SK-N-SH (cell line): Measurements from ENCODE around the gene ATIC. TPM values are rescaled to one million over a fixed set of nuclear protein-coding genes. Genes with fewer than 3 reads are reported as not detected.

Experiments used
- CTCF ChIA-PET: fragments of 300-600, 350-600 bp; formaldehyde crosslinking; extraction: SDS; loops from one replicate; lab custom pipeline; 2021; lab: Yijun Ruan, JAX
- POLR2A ChIA-PET: fragments of 350-600 bp; sonication (Branson Sonifier 250); formaldehyde crosslinking; extraction: SDS; loops from one replicate; lab custom pipeline; 2020; ENCODE audit warnings: antibody characterized with exemption, inconsistent platforms; lab: Yijun Ruan, JAX
- DNase-seq: peaks from one replicate; pipeline ENCODE4 v3.0.0; 2012
- H2AFZ ChIP-seq: fragments of 200-600 bp; sonication (generic); 2 replicates; pipeline ENCODE4 v1.8.1; 2016; ENCODE audit warnings: antibody characterized with exemption, mild to moderate bottlenecking, low read depth
- H3F3A ChIP-seq: fragments of 200-600 bp; sonication (generic); replicated peaks from 2 replicates; pipeline ENCODE3; 2016; ENCODE audit warnings: antibody characterized with exemption, mild to moderate bottlenecking; ENCODE audit not compliant: insufficient read depth
- H3K27ac ChIP-seq, 2 experiments: fragments of 200-500 bp in 1 of 2; fragments of 200-600 bp in 1 of 2; sonication (Bioruptor generic) in 1 of 2; sonication (generic), shearing (Covaris generic) in 1 of 2; 2 replicates each; pipeline versions ENCODE4 v1.5.1 to v1.6.1; 2014 to 2016; ENCODE audit warnings: low read depth in 2 of 2, inconsistent platforms in 1 of 2, low read length in 1 of 2, mild to moderate bottlenecking in 1 of 2, mixed read lengths in 1 of 2
- H3K27me3 ChIP-seq: fragments of 200-600 bp; sonication (generic), shearing (Covaris generic); 2 replicates; pipeline ENCODE4 v1.6.1; 2016; ENCODE audit warnings: mixed run types; ENCODE audit not compliant: insufficient read depth
- H3K36me3 ChIP-seq, 2 experiments: fragments of 200-500 bp in 1 of 2; fragments of 200-600 bp in 1 of 2; sonication (Bioruptor generic) in 1 of 2; sonication (generic) in 1 of 2; replicated peaks in 1 of 2; 2 replicates each; pipeline versions ENCODE3 to v1.5.1; 2014 to 2016; ENCODE audit warnings: low read length in 1 of 2, mild to moderate bottlenecking in 1 of 2; ENCODE audit not compliant: insufficient read depth in 2 of 2, control insufficient read depth in 1 of 2
- H3K4me1 ChIP-seq, 2 experiments: fragments of 200-500 bp in 1 of 2; fragments of 200-600 bp in 1 of 2; sonication (Bioruptor generic) in 1 of 2; sonication (generic), shearing (Covaris generic) in 1 of 2; 2 replicates each; pipeline versions ENCODE4 v1.5.1 to v1.6.1; 2014 to 2016; ENCODE audit warnings: low read depth in 1 of 2, low read length in 1 of 2, mixed run types in 1 of 2; ENCODE audit not compliant: insufficient read depth in 2 of 2, control insufficient read depth in 1 of 2
- H3K4me2 ChIP-seq: fragments of 200-600 bp; sonication (generic), shearing (Covaris generic); 2 replicates; pipeline ENCODE4 v1.6.1; 2017; ENCODE audit warnings: mixed run types
- H3K4me3 ChIP-seq, 2 experiments: fragments of 200-500 bp in 1 of 2; fragments of 200-600 bp in 1 of 2; sonication (Bioruptor generic) in 1 of 2; sonication (generic), shearing (Covaris generic) in 1 of 2; 2 replicates each; pipeline versions ENCODE4 v1.5.1 to v1.8.1; 2014 to 2016; ENCODE audit warnings: low read depth in 2 of 2, inconsistent platforms in 1 of 2, low read length in 1 of 2, mild to moderate bottlenecking in 1 of 2, mixed read lengths in 1 of 2, moderate library complexity in 1 of 2
- H3K79me2 ChIP-seq: fragments of 200-600 bp; sonication (generic); 2 replicates; pipeline ENCODE4 v1.8.1; 2017; ENCODE audit warnings: mild to moderate bottlenecking; ENCODE audit not compliant: insufficient read depth
- H3K9ac ChIP-seq: fragments of 200-600 bp; sonication (generic); 2 replicates; pipeline ENCODE4 v1.6.1; 2017; ENCODE audit warnings: mixed run types
- H3K9me2 ChIP-seq: fragments of 200-600 bp; sonication (generic); 2 replicates; pipeline ENCODE4 v1.6.1; 2017; ENCODE audit warnings: mixed run types
- H3K9me3 ChIP-seq: fragments of 200-600 bp; sonication (generic); 2 replicates; pipeline ENCODE4 v1.6.1; 2017; ENCODE audit warnings: mixed run types, mild to moderate bottlenecking, moderate library complexity
- H4K20me1 ChIP-seq: fragments of 200-600 bp; sonication (generic); 2 replicates; pipeline ENCODE4 v1.6.1; 2017; ENCODE audit warnings: mild to moderate bottlenecking, mixed run types; ENCODE audit not compliant: insufficient read depth
- CHD2 ChIP-seq: fragments of 150-350 bp; IDR thresholded peaks from 2 replicates; pipeline ENCODE4 v1.6.1; 2018; ENCODE audit warnings: low read length; ENCODE audit not compliant: partially characterized antibody
- ELF1 ChIP-seq: IDR thresholded peaks from 2 replicates; pipeline ENCODE4 v1.4.0; 2012
- EP300 ChIP-seq, 2 experiments: IDR thresholded peaks; 2 replicates each; pipeline versions ENCODE4 v1.4.0 to v1.6.1; 2012; ENCODE audit warnings: borderline replicate concordance in 1 of 2, low read depth in 1 of 2, low read length in 1 of 2
- FOXJ3 ChIP-seq: sonication (generic); formaldehyde crosslinking; IDR thresholded peaks from 2 replicates; pipeline ENCODE4 v1.5.1; 2020; ENCODE audit warnings: mild to moderate bottlenecking, missing genetic modification reagents
- GABPA ChIP-seq: IDR thresholded peaks from 2 replicates; pipeline ENCODE4 v1.4.0; 2012; ENCODE audit warnings: low read depth, mild to moderate bottlenecking
- GATA2 ChIP-seq: sonication (generic); formaldehyde crosslinking; IDR thresholded peaks from 2 replicates; pipeline ENCODE4 v1.5.0; 2020; ENCODE audit warnings: mild to moderate bottlenecking, missing genetic modification reagents
- NFIC ChIP-seq: IDR thresholded peaks from 2 replicates; pipeline ENCODE4 v1.4.0; 2012; ENCODE audit warnings: borderline replicate concordance
- RAD21 ChIP-seq: IDR thresholded peaks from 2 replicates; pipeline ENCODE4 v1.6.1; 2012; ENCODE audit warnings: mild to moderate bottlenecking, low read length
- RCOR1 ChIP-seq: fragments of 150-350 bp; IDR thresholded peaks from 2 replicates; pipeline ENCODE4 v1.6.1; 2017; ENCODE audit warnings: antibody characterized with exemption, low read length
- SIN3A ChIP-seq: IDR thresholded peaks from 2 replicates; pipeline ENCODE4 v1.6.1; 2012; ENCODE audit warnings: low read depth, mild to moderate bottlenecking, low read length, moderate library complexity, borderline replicate concordance
- SMC3 ChIP-seq: IDR thresholded peaks from 2 replicates; pipeline ENCODE4 v1.6.1; 2012; ENCODE audit warnings: low read depth, low read length, improper control_type of control experiment
- TEAD4 ChIP-seq: IDR thresholded peaks from 2 replicates; pipeline ENCODE4 v1.4.0; 2012; ENCODE audit warnings: mild to moderate bottlenecking, borderline replicate concordance; ENCODE audit not compliant: insufficient read depth
- USF1 ChIP-seq: IDR thresholded peaks from 2 replicates; pipeline ENCODE4 v1.4.0; 2012; ENCODE audit warnings: low read depth, borderline replicate concordance
- YY1 ChIP-seq: IDR thresholded peaks from 2 replicates; pipeline ENCODE4 v1.4.0; 2012; ENCODE audit warnings: low read depth, mild to moderate bottlenecking
- ZBTB33 ChIP-seq: IDR thresholded peaks from 2 replicates; pipeline ENCODE4 v1.4.0; 2012; ENCODE audit warnings: low read depth, borderline replicate concordance
- WGBS: methylation state at CpG from one replicate; pipeline ENCODE4 v1.1.6; 2017; ENCODE audit warnings: low lambda C conversion rate; 5-methylcytosine and 5-hydroxymethylcytosine counted together
- polyA plus RNA-seq, 3 experiments: library from polyadenylated mRNA; depleted of rRNA; stranded (reverse); fragments of >200 nt; gene quantifications; 2 replicates each; pipeline ENCODE4 v1.2.3, GENCODE V29; 2012
- TF ChIP-seq, protein P1 (sequence below): IDR thresholded peaks from 2 replicates; pipeline ENCODE4 v1.6.1; 2012; ENCODE audit warnings: mild to moderate bottlenecking, low read depth, low read length, moderate library complexity
- TF ChIP-seq, protein P2 (sequence below): IDR thresholded peaks from 2 replicates; pipeline ENCODE4; 2012

ATIC gene
- polyA plus RNA-seq, 1 of the 3 experiments (the other 2 are of a cell fraction) = 108 TPM

GRCh38 chr2:215338883-215339679 is 27.2 kb downstream of the ATIC start:
- peak; percentile 53 for DNase-seq
- H4K20me1 ChIP-seq = no peaks in the 10 kb centered on the region
- H3K9me3 ChIP-seq = no peaks in the 10 kb centered on the region
- H3F3A ChIP-seq = no peaks in the 10 kb centered on the region
- H3K4me3 ChIP-seq = no peak overlapping the region
- no peaks in the 10 kb centered on the region; the same call in 1 of the 2 replicates for H3K9me2 ChIP-seq
- 86% methylated on average over 7 of the region's 7 CpGs for WGBS
- H2AFZ ChIP-seq = no peak overlapping the region
- TF ChIP-seq RAD21 (no peak), FOXJ3 (CRISPR knock-in tag) (peak; percentile 59; the same call in 1 of the 2 replicates), USF1 (no peak), SMC3 (no peak), CHD2 (peak; percentile 11), GABPA (no peak), RCOR1 (peak; percentile 52; the same call in 1 of the 2 replicates), TEAD4 (no peak), GATA2 (CRISPR knock-in tag) (peak; percentile 82), NFIC (no peak), SIN3A (no peak), ZBTB33 (no peak), EP300 (IDR thresholded peaks at IDR 0.05; ENCODE audit: borderline replicate concordance in 1 of 2, low read depth in 1 of 2, low read length in 1 of 2) (peak in 1 of 2 experiments; percentile 73; a peak in 2 of 4 replicates), YY1 (no peak), ELF1 (no peak)
- TF ChIP-seq, protein P1, sequence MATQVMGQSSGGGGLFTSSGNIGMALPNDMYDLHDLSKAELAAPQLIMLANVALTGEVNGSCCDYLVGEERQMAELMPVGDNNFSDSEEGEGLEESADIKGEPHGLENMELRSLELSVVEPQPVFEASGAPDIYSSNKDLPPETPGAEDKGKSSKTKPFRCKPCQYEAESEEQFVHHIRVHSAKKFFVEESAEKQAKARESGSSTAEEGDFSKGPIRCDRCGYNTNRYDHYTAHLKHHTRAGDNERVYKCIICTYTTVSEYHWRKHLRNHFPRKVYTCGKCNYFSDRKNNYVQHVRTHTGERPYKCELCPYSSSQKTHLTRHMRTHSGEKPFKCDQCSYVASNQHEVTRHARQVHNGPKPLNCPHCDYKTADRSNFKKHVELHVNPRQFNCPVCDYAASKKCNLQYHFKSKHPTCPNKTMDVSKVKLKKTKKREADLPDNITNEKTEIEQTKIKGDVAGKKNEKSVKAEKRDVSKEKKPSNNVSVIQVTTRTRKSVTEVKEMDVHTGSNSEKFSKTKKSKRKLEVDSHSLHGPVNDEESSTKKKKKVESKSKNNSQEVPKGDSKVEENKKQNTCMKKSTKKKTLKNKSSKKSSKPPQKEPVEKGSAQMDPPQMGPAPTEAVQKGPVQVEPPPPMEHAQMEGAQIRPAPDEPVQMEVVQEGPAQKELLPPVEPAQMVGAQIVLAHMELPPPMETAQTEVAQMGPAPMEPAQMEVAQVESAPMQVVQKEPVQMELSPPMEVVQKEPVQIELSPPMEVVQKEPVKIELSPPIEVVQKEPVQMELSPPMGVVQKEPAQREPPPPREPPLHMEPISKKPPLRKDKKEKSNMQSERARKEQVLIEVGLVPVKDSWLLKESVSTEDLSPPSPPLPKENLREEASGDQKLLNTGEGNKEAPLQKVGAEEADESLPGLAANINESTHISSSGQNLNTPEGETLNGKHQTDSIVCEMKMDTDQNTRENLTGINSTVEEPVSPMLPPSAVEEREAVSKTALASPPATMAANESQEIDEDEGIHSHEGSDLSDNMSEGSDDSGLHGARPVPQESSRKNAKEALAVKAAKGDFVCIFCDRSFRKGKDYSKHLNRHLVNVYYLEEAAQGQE = no peak
- TF ChIP-seq, protein P2, sequence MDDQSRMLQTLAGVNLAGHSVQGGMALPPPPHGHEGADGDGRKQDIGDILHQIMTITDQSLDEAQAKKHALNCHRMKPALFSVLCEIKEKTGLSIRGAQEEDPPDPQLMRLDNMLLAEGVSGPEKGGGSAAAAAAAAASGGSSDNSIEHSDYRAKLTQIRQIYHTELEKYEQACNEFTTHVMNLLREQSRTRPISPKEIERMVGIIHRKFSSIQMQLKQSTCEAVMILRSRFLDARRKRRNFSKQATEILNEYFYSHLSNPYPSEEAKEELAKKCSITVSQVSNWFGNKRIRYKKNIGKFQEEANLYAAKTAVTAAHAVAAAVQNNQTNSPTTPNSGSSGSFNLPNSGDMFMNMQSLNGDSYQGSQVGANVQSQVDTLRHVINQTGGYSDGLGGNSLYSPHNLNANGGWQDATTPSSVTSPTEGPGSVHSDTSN = no peak
- H3K4me1 ChIP-seq = no peaks in the 10 kb centered on the region; a peak in 2 of 4 replicates
- POLR2A ChIA-PET = interaction anchor here (1.3 kb wide), 1 partner anchor 27 kb away, joined by 4 read pairs; the partner anchor contains the start of gene ATIC
- peaks cover 80 to 85% of the 10 kb centered on the region in 2 experiments for H3K36me3 ChIP-seq
- peak overlapping the region in 1 of 2 experiments; percentile 75; a peak in 2 of 4 replicates for H3K27ac ChIP-seq
- no peak overlapping the region for H3K4me2 ChIP-seq
- CTCF ChIA-PET = no interaction called here
- 0 out of 2 replicates have a peak, but pooled peaks cover 4% of the 10 kb centered on the region for H3K79me2 ChIP-seq
- no peak overlapping the region for H3K9ac ChIP-seq
- H3K27me3 ChIP-seq = no peaks in the 10 kb centered on the region
